NCI-H2227 (cell line): ENCODE results near the gene BBS9.

Experiments
- DNase-seq: peaks from one replicate; lab custom pipeline; 2025; ENCODE audit not compliant: unreplicated experiment; lab: John Stamatoyannopoulos, UW

Gene BBS9

DNA sequence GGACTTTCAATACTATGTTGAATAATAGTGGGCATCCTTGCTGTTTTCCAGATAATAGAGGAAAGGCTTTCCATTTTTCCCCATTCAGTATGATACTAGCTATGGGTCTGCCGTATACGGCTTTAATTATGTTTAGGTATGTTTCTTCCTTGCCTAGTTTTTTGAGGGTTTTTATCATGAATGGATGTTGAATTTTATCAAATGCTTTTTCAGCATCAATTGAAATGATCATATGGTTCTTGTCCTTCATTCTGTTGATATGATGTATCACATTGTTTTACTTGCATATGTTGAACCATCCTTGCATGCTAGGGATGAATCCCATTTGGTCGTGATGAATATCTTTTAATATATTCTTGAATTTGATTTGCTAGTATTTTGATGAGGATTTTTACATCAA lies 11.0 kb upstream of the BBS9 start:
- no peak for DNase-seq

DNA sequence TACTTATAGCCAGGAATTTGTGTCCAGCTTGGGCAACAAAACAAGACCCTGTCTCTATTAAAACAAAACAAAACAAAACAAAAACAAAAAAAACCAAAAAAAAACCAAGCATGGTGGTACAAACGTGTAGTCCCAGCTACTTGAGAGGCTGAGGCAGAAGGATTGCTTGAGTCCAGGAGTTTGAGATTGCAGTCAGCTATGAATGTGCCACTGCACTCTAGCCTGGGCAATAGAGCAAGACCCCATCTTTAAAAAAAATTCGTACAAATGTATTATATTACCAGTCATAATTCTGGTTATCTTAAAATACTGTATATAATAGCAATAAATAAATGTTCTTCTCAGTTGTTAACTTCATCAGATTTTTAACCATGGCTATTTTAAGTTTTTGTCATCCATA lies 2.3 kb upstream of the BBS9 start:
- DNase-seq = no peak

DNA sequence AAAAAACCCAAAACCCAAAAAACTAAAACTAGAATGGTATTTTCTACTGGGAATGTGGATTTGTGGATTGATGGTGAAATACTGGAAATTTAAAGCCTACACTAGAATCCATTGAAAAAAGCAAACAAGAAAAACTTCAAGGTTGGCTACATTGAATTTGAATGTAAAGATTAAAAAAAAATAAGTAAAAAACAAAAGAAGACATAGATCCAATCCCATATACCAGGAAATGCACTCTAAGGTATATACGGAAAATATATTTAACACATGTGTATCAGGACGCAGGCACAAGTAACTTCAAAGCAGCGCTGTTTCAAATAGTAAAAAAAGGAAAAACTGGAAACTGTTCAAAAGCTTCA lies 754 bp upstream of the BBS9 start:
- DNase-seq = no peak

DNA sequence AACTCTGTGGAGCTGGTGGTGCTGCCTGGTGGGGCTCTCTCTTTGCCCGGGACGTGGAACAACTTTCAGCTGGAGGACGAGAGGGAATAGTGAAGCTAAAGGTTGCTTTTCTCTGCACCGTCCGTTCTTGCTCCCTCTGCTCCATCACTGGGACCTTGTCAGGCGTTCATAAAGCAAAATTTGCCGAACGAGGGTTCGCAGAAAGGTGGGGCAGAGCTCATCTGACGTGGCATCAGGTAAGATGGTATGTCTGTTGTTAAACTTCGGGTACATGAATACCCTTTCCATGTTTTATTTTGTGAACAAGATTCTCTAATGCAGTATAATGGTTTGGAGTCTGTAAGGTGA lies 416 bp downstream of the BBS9 start:
- no peak for DNase-seq

DNA sequence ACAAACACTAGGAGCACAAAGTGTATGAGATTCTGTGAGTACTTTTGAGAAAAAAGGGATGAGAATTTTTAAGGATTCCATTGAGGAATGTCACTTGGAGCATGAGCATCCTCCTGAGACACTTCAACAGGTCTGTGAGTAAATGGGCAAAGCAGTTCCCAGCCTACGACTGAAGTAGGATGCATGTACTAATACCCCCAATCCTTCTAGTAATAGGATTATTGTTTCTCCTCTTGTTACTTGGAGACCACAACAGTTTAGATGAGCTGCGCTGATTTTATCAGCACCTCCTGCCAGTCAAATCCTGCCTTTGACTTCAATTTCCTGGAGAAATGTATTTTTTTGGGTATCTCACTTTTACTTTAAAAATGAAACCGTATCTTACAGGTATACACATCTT lies 820 bp downstream of the BBS9 start:
- DNase-seq = no peak

DNA sequence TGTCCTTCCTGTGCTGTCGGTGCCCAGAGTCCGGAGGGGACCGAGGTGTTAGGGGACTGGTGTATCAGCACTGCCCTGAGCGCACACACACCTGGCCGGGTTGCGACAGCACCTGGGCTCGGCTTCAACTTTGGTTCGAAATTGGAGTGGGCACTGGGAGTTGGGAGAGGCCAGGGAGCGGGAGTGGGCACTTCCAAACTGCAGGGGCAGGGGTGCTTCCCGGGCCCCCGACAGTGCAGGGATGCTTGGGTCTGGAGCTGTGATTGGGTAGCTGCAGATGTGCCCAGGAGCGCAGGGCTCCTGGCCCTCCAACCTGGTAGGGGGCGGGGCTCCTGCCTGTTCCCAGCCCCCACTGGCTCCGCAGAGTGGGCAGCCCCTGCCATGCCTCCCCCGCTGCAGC lies 7.7 kb downstream of the BBS9 start:
- DNase-seq = no peak

DNA sequence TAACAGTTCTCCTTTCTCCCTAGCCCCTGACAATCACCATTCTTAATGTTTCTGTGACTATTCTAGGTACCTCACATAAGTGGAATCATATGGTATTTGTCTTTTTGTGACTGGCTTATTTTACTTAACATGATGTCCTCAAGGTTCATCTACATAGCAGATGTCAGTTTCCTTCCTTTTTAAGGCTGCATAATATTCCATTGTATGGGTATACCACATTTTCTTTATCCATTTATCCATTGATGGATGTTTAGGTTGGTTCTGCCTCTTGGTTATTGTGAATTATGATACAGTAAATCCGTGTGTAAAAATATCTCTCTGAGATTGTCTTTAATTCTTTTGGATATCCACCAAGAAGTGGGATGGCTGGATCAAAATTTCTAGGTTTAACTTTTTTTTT lies 13.2 kb downstream of the BBS9 start:
- no peak for DNase-seq

DNA sequence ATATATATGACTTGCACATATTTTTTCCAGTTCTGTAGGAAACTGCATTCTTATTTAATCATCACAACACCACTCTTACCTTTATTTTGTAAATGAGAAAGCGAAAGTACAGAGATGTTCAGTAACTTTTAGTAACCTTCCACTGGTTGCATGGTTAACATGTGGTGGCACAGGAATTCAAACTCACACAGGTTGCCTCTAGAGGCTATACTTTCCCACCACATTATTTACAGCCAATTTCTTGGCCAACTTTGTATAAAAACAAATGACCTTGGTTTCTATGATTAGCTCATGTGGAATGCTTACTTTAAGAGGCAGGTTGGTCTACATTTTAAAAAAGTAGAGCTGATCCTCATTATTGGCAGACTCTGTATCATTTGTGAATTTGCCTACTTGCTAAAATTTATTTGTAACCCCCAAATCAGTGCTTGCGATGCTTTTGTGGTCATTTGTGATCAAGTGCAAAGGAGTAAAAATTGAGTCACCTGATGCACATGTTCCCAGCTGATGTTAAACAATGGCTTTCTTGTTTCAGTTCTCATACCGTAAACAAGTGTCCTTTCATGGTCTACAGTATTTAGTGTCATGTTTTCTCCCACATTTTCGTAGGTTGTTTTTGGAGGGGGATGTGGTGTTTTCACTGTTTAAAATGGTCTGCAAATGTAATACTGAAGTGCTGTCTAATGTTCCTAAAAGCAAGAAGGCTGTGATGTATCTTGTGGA lies 14.8 kb downstream of the BBS9 start:
- no peak for DNase-seq

DNA sequence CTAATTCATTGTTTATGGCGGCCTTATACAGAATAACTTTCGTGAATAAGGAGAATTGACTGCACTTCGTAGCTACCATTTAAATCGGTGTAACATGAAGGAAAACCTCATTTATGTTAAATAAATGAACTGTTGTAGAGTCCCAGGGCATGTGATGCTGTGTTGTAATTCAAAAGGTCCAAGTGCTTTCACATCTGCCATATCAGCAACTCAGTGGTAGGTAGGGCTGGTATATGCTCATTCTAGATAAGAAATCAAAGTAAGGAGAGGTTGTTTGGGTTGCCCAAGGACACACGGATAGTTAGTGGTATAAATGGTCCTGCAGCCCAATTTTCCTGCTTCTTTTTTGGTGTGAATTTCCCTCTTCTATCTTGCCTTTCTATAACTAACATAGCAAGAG lies 15.8 kb downstream of the BBS9 start:
- no peak for DNase-seq

DNA sequence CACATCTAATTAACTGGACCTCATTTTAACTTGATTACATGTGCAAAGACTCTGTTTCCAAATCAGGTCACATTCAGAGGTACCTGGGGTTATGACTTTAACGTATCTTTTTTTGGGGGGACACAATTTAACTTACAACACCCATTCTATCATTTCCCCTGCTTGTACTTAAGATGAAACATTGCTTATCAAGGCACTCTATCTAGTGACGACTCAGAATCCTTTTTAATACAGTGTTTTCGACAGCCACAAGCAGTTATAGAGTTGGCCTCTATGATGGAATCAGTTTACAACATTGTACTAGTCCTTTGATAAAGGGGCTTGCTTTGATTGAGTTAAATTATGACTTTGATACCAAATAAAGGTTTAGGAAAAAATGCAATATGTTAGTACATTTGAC lies 22.7 kb downstream of the BBS9 start:
- no peak for DNase-seq

DNA sequence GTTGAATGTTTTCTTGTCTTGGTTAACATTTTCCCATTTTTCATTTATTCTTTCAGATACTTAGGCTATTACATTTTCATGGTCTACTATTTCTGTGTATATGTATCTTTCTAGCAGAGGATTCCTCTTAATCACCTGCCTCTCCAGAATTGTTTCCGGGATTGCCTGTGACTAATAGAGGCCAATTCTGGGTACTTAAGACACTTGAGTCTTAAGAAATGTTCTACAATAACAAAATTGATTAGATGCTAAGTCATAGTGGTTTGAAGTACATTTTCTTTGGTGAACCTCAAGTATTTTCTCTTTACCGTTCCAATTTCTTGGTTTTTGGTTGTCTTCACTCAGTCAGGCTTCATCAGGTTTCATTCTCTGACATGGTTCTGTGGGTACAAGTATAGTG lies 26.4 kb downstream of the BBS9 start:
- no peak for DNase-seq

DNA sequence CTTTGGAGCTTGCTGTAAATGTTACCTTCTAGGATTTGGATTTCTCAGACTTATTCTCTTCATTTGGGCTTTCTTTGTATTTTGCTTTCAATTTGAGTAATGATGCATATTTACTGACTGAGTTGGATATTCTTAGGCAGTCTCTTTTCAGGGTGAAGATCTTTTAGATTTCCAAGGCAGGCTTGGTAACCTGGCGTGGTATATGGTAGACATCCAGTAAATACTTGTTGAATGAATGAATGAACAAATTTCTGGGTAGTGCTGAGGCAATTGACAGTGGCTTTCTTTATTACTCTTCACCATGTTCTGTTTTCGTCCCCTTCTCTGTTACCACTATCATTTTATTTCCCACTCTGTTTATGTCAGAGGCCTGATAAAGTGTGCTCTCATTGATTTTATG lies 27.1 kb downstream of the BBS9 start:
- no peak for DNase-seq

DNA sequence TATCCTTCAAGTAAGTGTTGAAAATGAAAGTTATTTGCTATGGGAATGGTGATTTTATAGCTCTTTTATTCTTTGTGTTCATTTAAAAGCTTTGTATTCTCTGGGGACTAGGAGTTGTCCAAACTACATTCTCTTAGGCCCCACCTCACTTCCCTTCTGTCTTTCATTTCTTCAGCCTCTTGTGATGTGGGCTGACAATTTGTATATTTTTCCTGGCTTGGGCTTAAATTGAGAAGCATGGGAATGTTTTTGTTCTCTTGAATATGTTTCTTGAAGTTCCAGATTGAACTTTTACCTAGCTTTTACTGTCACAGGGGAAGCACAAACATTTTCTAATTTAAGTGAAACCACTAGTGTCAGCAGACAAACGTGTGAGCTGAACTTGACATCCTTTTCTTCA lies 27.9 kb downstream of the BBS9 start:
- DNase-seq = no peak

DNA sequence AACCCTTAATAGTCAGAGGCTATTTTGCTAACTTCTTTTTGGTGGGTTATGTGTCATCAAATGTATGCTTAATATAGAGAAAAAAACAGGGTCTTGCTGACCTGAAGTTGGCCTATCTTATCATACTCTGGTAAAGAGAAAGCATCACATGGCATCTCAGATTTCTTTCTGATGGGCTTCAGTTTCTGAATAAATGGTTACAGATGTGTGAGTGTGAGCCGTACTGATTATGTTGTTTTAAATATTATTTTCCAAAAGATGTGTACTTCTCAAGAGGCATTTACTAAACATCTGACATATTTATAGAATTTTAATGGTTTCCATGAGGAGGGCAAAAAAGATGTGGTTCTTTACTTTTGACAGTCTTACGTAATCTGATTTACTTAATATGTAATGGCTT lies 28.4 kb downstream of the BBS9 start:
- DNase-seq = no peak

DNA sequence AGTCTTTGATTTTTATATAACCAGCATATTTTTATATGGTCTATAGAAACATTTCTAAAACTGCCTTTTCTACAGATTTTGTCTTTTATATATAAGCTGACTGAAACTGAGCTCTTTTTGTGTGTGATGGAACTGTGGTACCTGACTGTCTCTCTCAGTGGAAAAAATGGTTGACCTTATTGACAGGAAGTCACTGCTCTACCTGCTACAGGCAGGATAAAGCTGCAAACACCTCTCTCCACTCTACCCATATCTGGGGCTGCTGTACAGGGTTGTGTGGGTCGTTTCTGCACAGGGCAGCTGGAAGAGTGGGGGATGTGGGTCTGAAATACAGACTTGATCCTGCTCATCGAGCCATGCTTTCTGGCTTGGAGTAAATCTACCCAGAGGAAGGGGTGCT lies 48.5 kb downstream of the BBS9 start:
- no peak for DNase-seq

DNA sequence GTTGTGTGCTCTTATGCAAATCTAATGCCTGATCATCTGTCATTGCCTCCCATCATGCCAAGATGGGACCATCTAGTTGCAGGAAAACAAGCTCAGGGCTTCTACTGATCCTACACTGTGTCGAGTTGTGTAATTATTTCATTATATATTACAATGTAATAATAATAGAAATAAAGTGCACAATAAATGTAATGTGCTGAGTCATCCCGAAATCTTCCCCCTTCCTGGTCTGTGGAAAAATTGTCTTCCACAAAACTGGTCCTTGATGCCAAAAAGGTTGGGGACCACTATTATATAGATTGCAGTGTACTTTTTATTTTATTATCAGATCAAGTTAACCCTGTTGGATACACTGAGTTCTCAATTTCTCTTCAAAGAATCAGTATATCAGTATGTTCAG lies 50.2 kb downstream of the BBS9 start:
- DNase-seq = no peak

DNA sequence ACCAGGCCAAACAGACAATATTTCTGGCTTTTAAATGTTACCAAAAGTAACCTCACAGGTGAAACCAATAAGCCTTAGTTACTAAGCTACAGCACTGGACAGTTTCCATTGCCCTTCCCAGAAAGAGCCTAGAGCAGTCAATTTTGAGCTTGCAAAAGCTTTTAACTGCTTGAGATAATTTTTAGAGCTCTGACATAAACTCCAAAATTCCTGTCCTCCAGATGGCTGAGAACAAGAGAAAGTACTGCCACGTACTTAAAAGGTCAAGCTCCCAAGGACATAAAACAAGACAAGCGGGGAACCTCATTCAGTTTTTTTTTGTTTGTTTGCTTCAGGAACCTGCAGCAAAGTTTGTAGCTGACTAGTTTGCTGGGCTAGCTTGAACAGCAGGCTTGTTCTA lies 54.1 kb downstream of the BBS9 start:
- DNase-seq = no peak

DNA sequence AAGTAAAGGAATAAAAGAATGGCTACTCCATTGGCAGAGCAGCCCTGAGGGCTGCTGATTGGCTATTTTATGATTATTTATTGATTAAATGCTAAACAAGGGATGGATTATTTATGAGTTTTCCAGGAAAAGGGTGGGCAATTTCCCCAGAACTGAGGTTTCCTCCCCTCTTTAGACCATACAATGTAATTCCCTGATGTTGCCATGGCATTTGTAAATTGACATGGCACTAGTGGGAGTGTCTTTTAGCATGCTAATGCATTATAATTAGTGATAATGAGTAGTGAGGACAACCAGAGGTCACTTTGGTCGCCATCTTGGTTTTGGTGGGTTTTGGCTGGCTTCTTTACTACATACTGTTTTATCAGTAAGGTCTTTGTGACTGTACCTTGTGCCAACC lies 55.5 kb downstream of the BBS9 start:
- no peak for DNase-seq

DNA sequence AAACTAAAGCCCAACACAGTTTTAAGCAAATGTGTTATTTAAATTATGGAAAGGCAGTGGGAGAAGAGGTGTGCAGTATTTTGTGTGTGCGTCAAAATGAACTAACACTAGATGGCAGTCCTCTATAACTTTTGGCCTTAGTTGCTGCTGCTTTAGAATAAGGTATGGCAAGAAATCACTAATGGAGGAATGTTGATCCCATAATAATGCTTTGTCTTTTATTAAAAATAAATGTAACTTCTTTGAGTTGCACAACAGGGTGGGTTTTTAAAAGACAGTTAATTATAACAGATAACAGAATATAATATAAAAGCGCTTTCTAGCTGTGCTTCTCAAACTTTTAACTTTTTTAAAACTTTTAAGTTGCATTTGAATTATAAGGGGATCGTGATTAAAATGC lies 56.4 kb downstream of the BBS9 start:
- peak; percentile 12 for DNase-seq

DNA sequence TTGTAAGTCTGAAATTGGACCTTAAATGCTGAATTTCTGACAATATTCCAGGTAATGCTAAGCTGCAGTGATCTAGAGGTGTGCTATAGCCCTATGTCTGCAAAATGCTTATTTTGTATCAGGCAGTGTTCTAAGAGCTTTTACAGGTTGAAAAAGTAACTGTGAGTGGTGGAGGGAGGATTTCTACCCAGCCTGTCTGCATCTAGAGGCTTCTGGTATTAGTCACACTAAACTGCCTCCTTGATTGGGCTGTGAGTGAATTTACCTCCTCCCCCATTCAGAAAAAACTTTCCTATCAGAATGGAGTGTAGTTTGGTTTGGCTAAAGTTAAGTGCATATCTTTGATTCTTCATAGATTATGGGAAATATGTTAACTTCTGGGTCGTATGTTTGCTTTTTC lies 56.8 kb downstream of the BBS9 start:
- no peak for DNase-seq

DNA sequence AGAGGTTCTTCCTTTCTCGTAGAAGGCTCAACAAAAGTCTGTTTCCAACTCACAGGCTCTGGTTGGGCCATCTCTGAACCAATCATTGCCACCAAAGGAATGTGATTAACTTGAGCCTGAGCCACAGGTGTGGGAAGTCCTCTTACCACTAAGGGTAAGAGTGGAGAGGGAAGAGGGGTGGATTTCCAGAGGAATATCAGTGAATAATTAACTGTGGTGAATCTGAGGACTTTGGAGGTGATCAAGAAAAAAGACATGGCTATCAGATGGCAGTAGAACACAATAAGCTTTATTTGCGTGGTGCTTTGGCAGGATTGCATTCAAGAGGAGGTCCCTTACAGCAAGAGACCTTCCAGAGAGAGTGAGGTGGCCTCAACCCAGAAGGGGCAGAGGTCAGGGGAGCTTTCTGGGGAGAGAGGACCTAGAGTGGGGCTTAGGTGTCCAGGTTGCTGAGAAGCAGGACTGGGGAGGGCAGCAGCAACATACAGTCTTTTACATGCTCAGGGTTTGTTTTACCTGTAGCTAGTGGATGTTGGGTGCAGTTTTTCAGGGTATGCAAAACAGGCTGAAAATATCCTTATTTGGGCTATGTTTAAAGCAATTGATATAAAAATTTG lies 61.4 kb downstream of the BBS9 start:
- DNase-seq = no peak

DNA sequence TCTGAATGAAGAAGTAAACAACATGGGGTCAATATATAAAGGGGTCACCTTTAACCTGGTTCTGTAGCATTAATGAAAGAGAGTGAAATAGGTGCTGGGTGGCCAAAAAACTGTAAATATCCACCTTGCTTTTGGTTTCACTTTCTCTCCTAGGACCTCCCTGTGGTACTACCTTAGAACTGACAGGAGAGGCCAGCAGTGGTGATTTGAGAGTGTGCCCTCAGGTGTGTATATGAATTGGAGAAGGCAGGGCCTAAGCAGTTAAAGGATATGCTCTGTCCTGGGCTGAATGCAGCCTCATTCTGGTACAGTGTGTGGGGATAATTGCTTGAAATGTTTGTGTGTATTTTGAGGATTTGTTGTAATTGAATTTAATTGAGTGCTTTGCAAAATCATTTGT lies 62.0 kb downstream of the BBS9 start:
- no peak for DNase-seq

DNA sequence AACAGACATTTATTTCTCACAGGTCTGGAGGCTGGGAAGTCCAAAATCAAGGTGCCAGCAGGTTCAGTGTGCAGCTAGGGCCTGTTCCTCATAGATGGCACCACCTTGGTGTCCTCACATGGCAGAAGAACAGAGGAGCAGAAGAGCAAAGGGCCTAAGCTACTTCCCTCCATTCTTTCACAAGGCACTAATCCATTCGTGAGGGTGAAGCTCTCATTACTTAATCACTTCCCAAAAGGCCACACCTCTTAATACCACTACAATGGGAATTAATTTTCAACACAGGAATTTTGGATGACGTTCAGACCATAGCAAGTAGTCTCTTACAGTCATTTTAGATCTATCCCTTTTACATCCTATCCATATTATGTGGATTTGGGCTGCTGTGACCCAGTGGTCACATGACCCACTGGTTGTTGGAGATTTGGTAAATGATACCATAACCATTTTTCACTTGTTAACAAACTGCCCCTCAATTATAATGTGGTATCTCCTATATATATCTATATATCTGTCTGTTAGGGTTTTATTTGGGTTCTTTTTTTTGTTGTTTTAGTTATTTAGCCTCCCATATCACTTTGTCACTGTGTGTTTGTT lies 63.4 kb downstream of the BBS9 start:
- DNase-seq = no peak
